Thyroid gland (tissue), 4 donors: Measurements from ENCODE around the gene CLTC. TPM values are rescaled to one million over a fixed set of nuclear protein-coding genes. Genes with fewer than 3 reads are reported as not detected.

Source experiments
- DNase-seq, 2 donors: peaks; one replicate each; pipeline ENCODE4 v3.0.0-alpha.2; 2019
- H3K27ac ChIP-seq, 3 donors: fragments of 200-600 bp; sonication (generic); 1 replicate in 2 of 3; 2 replicates in 1 of 3; pipeline ENCODE4 v1.5.1; 2016 to 2019; ENCODE audit warnings: mild to moderate bottlenecking in 1 of 3, moderate library complexity in 1 of 3
- H3K27me3 ChIP-seq: fragments of 200-600 bp; sonication (generic); one replicate; pipeline ENCODE4 v1.5.1; 2019
- H3K36me3 ChIP-seq, 2 donors: fragments of 200-600 bp; sonication (generic); one replicate each; pipeline ENCODE4 v1.5.1; 2016 to 2019
- H3K4me1 ChIP-seq, 2 donors: fragments of 200-600 bp; sonication (generic); one replicate each; pipeline ENCODE4 v1.5.1; 2017 to 2019
- H3K4me3 ChIP-seq, 3 donors: fragments of 200-600 bp; sonication (generic); replicated peaks in 1 of 3; 1 replicate in 2 of 3; 2 replicates in 1 of 3; pipeline ENCODE4 v1.5.1; 2016; ENCODE audit warnings: mild to moderate bottlenecking in 1 of 3
- H3K9me3 ChIP-seq: fragments of 200-600 bp; sonication (generic); one replicate; pipeline ENCODE4 v1.5.1; 2017
- CTCF ChIP-seq, 6 experiments: fragments of 200-600 bp in 3 of 6; fragments of 450-650 bp in 3 of 6; sonication (generic) in 3 of 6; IDR thresholded peaks; one replicate each; pipeline ENCODE4 v1.5.1; 2016 to 2019; ENCODE audit warnings: antibody characterized with exemption in 6 of 6, mild to moderate bottlenecking in 2 of 6, inconsistent platforms in 1 of 6, moderate library complexity in 1 of 6
- POLR2A ChIP-seq, 2 donors: fragments of 450-650 bp; IDR thresholded peaks; one replicate each; pipeline ENCODE4 v1.6.1; 2017; ENCODE audit warnings: antibody characterized with exemption in 2 of 2, mild to moderate bottlenecking in 2 of 2, moderate library complexity in 1 of 2
- WGBS, 2 donors: methylation state at CpG; one replicate each; pipeline ENCODE4 v1.1.5; 2017; 5-methylcytosine and 5-hydroxymethylcytosine counted together
- intact Hi-C: fragments of 100-400 bp; cut with DNase I; formaldehyde crosslinking; loops from one replicate; pipeline ENCODE4 v1.15.1; 2023
- total RNA-seq, 4 donors: library from RNA; depleted of rRNA; stranded (reverse); fragments of >200 nt; gene quantifications; one replicate each; pipeline ENCODE4 v1.2.3, GENCODE V29; 2016

CLTC gene
- total RNA-seq, 4 donors from 2014 or later: 250 to 474 (median 364) TPM

GRCh38 chr17:59632398-59632797, 12.7 kb downstream of the CLTC start:
- Histone ChIP-seq H3K27ac (no peak overlapping the region), H3K4me3 (no peak overlapping the region), H3K27me3 (no peaks in the 10 kb centered on the region), H3K4me1 (peaks cover 22 to 42% of the 10 kb centered on the region in 2 donors), H3K9me3 (no peaks in the 10 kb centered on the region), H3K36me3 (no peaks in the 10 kb centered on the region)
- intact Hi-C loops: no loop called here
- DNase-seq: no peak
- WGBS, 2 donors: 88 to 89% methylated on average over 6 of the region's 6 CpGs
- no peak for TF ChIP-seq POLR2A (IDR thresholded peaks at IDR 0.05)
- TF ChIP-seq CTCF (IDR thresholded peaks at IDR 0.05): no peak

- 89 to 91% methylated on average over 5 of the region's 5 CpGs for WGBS, 2 donors
- H3K27me3 ChIP-seq: no peaks in the 10 kb centered on the region
- H3K4me1 ChIP-seq: peaks cover 23 to 41% of the 10 kb centered on the region in 2 donors
- H3K4me3 ChIP-seq: no peak overlapping the region
- H3K36me3 ChIP-seq: no peaks in the 10 kb centered on the region
- no peak for DNase-seq
- peak overlapping the region in 1 of 3 donors; percentile 8 for H3K27ac ChIP-seq
- TF ChIP-seq CTCF (IDR thresholded peaks at IDR 0.05): no peak
- no peak for TF ChIP-seq POLR2A (IDR thresholded peaks at IDR 0.05)
- H3K9me3 ChIP-seq: no peaks in the 10 kb centered on the region
- intact Hi-C loops: no loop called here
These were observed 14.1 kb downstream of the CLTC start for GRCh38 chr17:59633658-59634359.

- Histone ChIP-seq H3K27me3 (no peaks in the 10 kb centered on the region), H3K27ac (peak overlapping the region in 2 of 3 donors; percentile 8 to 14), H3K36me3 (no peaks in the 10 kb centered on the region), H3K4me1 (peaks cover 30 to 43% of the 10 kb centered on the region in 2 donors), H3K9me3 (no peaks in the 10 kb centered on the region), H3K4me3 (no peak overlapping the region)
- WGBS, 2 donors: 57 to 60% methylated on average over 3 of the region's 3 CpGs
- intact Hi-C loops: no loop called here
- DNase-seq: no peak
- no peak for TF ChIP-seq POLR2A (IDR thresholded peaks at IDR 0.05)
- no peak for TF ChIP-seq CTCF (IDR thresholded peaks at IDR 0.05)
These were observed 15.2 kb downstream of the CLTC start for GRCh38 chr17:59634632-59635541.

- H3K4me3 ChIP-seq: no peak overlapping the region
- no peaks in the 10 kb centered on the region for H3K36me3 ChIP-seq
- WGBS, 2 donors: 80 to 91% methylated on average over 1 of the region's 1 CpG
- intact Hi-C loops: no loop called here
- H3K27ac ChIP-seq: no peak overlapping the region
- no peaks in the 10 kb centered on the region for H3K9me3 ChIP-seq
- H3K4me1 ChIP-seq: peaks cover 55 to 58% of the 10 kb centered on the region in 2 donors
- TF ChIP-seq CTCF (IDR thresholded peaks at IDR 0.05): no peak
- TF ChIP-seq POLR2A (IDR thresholded peaks at IDR 0.05): no peak
- H3K27me3 ChIP-seq: no peaks in the 10 kb centered on the region
- no peak for DNase-seq
These were observed 18.1 kb downstream of the CLTC start for GRCh38 chr17:59637611-59638310.
